Prostate gland (tissue), 2 donors: ENCODE data around the gene ZNF341. TPM values are rescaled to one million over a fixed set of nuclear protein-coding genes. Genes with fewer than 3 reads are reported as not detected.

ENCODE experiments used
- DNase-seq: peaks from one replicate; pipeline ENCODE4 v3.0.0-alpha.2; 2019; ENCODE audit warnings: low spot score
- H3K27ac ChIP-seq, 2 donors: fragments of 200-600 bp; sonication (generic); 2 replicates each; pipeline ENCODE4 v1.5.1; 2017 to 2019
- H3K27me3 ChIP-seq: fragments of 200-600 bp; sonication (generic); replicated peaks from 2 replicates; pipeline ENCODE4 v1.5.1; 2019; ENCODE audit not compliant: insufficient read depth
- H3K36me3 ChIP-seq, 2 donors: fragments of 200-600 bp; sonication (generic); 1 replicate in 1 of 2; 2 replicates in 1 of 2; pipeline versions ENCODE4 v1.5.1 to v1.8.1; 2017 to 2019
- H3K4me1 ChIP-seq: fragments of 200-600 bp; sonication (generic); replicated peaks from 2 replicates; pipeline ENCODE4 v1.5.1; 2019
- H3K4me3 ChIP-seq, 2 donors: fragments of 200-600 bp; sonication (generic); 2 replicates each; pipeline ENCODE4 v1.5.1; 2017 to 2019
- H3K9me3 ChIP-seq: fragments of 200-600 bp; sonication (generic); 2 replicates; pipeline ENCODE4 v1.5.1; 2017
- POLR2A ChIP-seq: fragments of 450-650 bp; IDR thresholded peaks from one replicate; pipeline ENCODE4 v1.6.1; 2016; ENCODE audit warnings: antibody characterized with exemption, mild to moderate bottlenecking
- POLR2AphosphoS5 ChIP-seq: sonication (generic); formaldehyde crosslinking; IDR thresholded peaks from one replicate; pipeline ENCODE4 v1.6.1; 2017; ENCODE audit warnings: antibody characterized with exemption
- WGBS: methylation state at CpG from one replicate; pipeline ENCODE4 v1.1.5; 2018; 5-methylcytosine and 5-hydroxymethylcytosine counted together
- intact Hi-C: fragments of 100-400 bp; cut with DNase I; formaldehyde crosslinking; loops from one replicate; pipeline ENCODE4 v1.14.2; 2022
- total RNA-seq, 2 donors: library from RNA; depleted of rRNA; stranded (reverse); fragments of >200 nt; gene quantifications; one replicate each; pipeline ENCODE4 v1.1.0, GENCODE V29; 2016
- TF ChIP-seq, protein P1 (sequence below), 4 experiments: fragments of 200-600 bp in 2 of 4; fragments of 450-650 bp in 2 of 4; sonication (generic) in 2 of 4; IDR thresholded peaks; 1 replicate in 3 of 4; 2 replicates in 1 of 4; pipeline ENCODE4 v1.5.1; 2016 to 2019; ENCODE audit warnings: antibody characterized with exemption in 4 of 4, mild to moderate bottlenecking in 2 of 4, moderate library complexity in 2 of 4

The ZNF341 gene
- total RNA-seq, 2 donors from 2014 or later = 2.8 to 7.0 TPM

DNA sequence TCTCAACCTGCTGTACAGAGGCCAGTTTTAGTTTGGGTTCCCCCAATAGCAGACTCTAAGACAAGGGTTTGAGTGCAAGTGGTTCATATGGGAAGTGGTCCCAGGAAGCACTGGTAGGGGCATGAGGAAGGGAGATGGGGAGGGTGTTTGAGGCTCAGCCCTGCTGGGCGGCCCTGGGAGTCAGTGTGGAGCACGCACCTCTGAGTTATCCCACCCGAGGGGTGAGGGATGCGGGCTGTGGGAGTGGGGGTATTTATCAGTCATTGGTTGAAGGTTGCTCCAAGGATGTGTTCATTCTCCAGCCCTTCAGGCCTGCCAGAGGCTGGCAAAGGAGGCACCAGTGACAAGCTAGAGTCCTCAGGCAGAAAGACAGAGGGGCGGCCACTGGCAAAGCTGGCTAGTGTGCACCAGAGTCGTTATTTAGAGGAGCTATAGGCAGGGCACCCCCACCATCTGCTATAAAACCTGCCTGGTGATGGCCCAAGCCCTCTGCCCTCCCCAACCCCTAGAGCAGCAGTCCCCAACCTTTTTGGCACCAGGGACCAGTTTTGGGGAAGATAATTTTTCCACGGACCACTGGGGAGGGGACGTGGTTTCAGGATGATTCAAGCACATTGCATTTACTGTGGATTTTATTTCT lies 28.2 kb upstream of the ZNF341 start:
- TF ChIP-seq, protein P1, sequence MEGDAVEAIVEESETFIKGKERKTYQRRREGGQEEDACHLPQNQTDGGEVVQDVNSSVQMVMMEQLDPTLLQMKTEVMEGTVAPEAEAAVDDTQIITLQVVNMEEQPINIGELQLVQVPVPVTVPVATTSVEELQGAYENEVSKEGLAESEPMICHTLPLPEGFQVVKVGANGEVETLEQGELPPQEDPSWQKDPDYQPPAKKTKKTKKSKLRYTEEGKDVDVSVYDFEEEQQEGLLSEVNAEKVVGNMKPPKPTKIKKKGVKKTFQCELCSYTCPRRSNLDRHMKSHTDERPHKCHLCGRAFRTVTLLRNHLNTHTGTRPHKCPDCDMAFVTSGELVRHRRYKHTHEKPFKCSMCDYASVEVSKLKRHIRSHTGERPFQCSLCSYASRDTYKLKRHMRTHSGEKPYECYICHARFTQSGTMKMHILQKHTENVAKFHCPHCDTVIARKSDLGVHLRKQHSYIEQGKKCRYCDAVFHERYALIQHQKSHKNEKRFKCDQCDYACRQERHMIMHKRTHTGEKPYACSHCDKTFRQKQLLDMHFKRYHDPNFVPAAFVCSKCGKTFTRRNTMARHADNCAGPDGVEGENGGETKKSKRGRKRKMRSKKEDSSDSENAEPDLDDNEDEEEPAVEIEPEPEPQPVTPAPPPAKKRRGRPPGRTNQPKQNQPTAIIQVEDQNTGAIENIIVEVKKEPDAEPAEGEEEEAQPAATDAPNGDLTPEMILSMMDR (IDR thresholded peaks at IDR 0.05) = no peak
- no peak for TF ChIP-seq POLR2AphosphoS5
- no peak for TF ChIP-seq POLR2A
- Histone ChIP-seq H3K4me3 (no peak overlapping the region), H3K4me1 (no peaks in the 10 kb centered on the region), H3K27ac (no peak overlapping the region), H3K36me3 (no peaks in the 10 kb centered on the region), H3K9me3 (no peaks in the 10 kb centered on the region), H3K27me3 (no peaks in the 10 kb centered on the region)
- DNase-seq = no peak
- 93% methylated on average over 8 of the region's 8 CpGs for WGBS
- intact Hi-C loops = no loop called here

- Histone ChIP-seq H3K4me1 (no peaks in the 10 kb centered on the region), H3K27me3 (no peaks in the 10 kb centered on the region), H3K36me3 (no peaks in the 10 kb centered on the region), H3K27ac (no peak overlapping the region), H3K9me3 (no peaks in the 10 kb centered on the region), H3K4me3 (no peak overlapping the region)
- 97% methylated on average over 11 of the region's 11 CpGs for WGBS
- no peak for TF ChIP-seq POLR2AphosphoS5
- TF ChIP-seq POLR2A = no peak
- TF ChIP-seq, protein P1 (IDR thresholded peaks at IDR 0.05) = no peak
- intact Hi-C loops = no loop called here
- no peak for DNase-seq
Observed at GRCh38 chr20:33704197-33704924, 27.4 kb upstream of the ZNF341 start.

DNA sequence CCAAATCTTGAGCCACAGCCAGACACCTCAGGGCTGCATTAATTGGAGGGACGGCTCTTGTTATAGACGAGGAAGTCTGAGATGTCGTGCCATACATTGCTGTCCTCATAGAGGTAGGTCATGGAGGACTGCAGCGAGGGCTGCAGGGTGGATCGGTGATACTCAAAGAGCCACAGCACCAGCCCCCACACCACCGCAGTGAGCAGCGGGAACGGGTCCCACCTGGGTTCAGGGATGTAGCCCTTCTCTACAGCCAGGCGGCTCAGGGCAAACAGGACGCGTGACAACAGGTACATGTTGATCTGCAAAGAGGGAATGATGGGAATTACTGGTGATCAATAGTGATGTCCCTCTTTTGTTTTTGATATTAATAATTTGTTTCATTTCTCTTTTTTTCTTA lies 24.1 kb upstream of the ZNF341 start:
- Histone ChIP-seq H3K4me3 (no peak overlapping the region), H3K4me1 (no peaks in the 10 kb centered on the region), H3K27me3 (no peaks in the 10 kb centered on the region), H3K27ac (no peak overlapping the region), H3K36me3 (no peaks in the 10 kb centered on the region), H3K9me3 (no peaks in the 10 kb centered on the region)
- WGBS = 87% methylated on average over 11 of the region's 11 CpGs
- no peak for TF ChIP-seq POLR2AphosphoS5
- TF ChIP-seq, protein P1 (IDR thresholded peaks at IDR 0.05) = no peak
- TF ChIP-seq POLR2A = no peak
- intact Hi-C loops = no loop called here
- DNase-seq = no peak

DNA sequence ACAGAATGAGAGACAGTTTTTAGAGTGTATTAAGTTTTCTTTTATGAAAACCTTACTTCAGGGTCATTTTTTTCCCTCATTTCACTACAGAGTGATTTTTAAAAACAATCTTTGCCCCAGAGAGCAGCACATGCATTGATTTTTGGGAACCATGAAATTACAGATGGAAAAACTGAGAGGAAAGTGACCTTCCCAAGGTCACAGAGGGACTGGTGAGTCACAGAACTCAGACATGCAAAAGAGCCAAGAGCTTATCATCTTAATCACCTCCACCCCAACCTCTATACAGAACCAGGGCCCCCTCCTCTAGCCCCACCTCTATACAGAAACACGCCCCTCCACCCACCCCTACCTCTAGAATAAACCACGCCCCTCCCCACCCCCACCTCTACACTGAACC lies 22.4 kb upstream of the ZNF341 start:
- no peaks in the 10 kb centered on the region for H3K9me3 ChIP-seq
- no peak overlapping the region for H3K27ac ChIP-seq
- TF ChIP-seq POLR2A (no peak), POLR2AphosphoS5 (no peak)
- TF ChIP-seq, protein P1 (IDR thresholded peaks at IDR 0.05) = no peak
- 82% methylated on average over 2 of the region's 2 CpGs for WGBS
- H3K4me1 ChIP-seq = no peaks in the 10 kb centered on the region
- intact Hi-C loops = no loop called here
- no peak overlapping the region for H3K4me3 ChIP-seq
- no peaks in the 10 kb centered on the region for H3K36me3 ChIP-seq
- no peaks in the 10 kb centered on the region for H3K27me3 ChIP-seq
- no peak for DNase-seq
